HG02678 (cell line): ENCODE results near the gene TMCO6.
A peak's percentile ranks its signal among the peaks of the same experiment; 100 is the strongest.
"Not testable (repeated sequence)": the region's sequence is repeated elsewhere in the genome, so short reads cannot be mapped to it uniquely, and the experiment has no call there.

Source experiments
- ATAC-seq: cut with Tn5 transposase; IDR thresholded peaks from one replicate; pipeline ENCODE4 v1.9.1; 2021; ENCODE audit warnings: mild to moderate bottlenecking, moderate library complexity; ENCODE audit not compliant: unreplicated experiment

TMCO6 gene

DNA sequence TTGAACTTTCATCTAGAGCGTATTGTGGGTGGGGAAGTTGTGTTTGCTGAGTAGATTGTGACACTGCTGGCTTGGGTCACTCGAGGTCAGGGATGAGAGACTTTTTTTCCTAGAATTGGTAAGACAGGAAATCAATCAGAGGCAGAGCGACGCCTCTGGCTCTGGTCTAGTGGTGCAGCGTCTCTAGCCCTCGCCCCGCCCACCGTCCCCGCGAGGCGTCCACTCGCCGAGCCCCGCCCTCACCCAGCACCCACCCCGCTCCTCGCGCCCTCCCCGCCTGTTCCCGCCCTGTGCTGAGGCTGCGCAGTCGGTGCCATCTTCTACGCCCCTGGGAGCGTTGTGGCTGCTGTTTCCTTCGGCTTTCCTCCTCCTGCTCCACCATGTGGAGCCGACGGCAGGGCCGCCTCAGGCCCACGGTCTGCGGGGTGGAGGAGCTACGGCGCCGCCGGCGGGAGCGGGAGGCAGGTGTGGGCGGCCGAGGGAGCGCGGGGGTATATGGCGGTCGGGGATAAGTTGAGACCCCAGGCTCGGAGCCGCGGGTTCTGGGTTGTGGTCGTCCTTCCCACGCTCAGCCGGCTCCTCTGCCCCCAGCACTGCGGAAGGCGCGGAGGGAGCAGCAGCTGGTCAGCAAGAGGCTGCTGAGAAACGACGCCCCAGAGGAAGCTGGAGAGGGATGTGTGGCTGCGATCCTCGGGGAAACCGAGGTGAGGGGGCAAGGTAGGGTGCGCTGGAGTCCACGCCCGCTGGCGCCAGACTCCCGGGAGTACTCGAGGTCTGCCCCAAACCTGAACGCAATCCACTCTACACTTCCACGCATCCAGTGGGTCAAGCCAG is at the start of gene TMCO6:
Gene TMCO6 (plus strand): TSS at position 304 of the 834 bp plus-strand sequence. CDS start 77 bp downstream, at position 381.
- peak; percentile 96 for ATAC-seq

DNA sequence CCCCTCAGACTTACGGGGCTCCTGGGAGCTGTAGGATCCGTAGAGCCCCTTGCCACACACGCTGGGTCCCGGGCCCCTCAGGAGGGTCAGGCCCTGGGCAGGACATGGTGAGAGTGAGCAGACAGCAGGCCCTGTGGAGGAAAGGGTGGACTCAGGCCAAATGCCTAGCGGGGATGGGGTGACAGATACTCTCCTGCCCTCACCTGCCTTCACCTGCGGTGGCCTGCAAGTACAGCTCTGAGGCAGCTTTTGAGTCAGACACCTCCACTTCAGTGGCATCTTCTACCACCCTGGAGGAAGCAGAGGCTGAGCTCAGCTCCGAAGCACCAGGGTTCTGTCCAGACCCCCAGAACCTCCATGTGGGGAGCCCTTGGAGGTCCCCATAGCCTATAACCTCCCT is 48.4 kb upstream of the TMCO6 start:
- ATAC-seq = no peak

DNA sequence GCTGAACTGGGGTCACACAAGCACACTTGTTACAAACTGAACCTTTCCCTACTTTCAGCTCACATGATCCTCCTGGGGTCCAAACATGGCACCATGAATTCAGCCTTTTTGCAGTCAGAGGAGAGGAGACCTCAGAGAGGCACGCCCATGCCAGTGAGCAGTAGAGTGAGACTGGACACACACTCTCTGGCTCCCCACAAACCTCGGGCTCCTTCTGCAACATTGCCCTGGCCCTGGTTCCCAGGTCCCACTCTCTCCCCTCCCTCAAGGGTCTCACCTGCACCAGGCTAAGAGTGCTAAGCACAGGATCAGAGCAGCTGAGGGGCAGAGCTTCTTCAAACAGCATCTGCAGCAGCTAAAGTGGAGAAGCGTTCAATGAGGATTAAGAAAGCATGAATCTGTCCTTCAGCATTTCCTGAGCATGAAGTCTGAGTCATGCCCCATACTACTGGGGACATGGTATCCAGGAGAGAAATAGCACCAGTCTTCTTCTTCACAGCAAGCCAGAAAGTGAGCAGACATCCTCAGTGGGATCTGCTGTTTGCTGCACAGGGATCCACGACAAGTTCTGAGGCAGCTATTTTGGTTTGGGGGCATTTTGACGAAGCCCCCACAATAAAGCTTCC is 47.4 kb upstream of the TMCO6 start:
- no peak for ATAC-seq

DNA sequence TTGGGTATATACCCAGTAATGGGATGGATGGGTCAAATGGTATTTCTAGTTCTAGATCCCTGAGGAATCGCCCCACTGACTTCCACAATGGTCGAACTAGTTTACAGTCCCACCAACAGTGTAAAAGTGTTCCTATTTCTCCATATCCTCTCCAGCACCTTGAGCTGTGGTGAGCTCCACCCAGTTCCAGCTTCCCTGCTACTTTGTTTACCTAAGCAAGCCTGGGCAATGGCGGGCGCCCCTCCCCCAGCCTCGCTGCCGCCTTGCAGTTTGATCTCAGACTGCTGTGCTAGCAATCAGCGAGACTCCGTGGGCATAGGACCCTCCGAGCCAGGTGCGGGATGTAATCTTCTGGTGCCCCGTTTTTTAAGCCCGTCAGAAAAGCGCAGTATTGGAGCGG is 46.2 kb upstream of the TMCO6 start:
- not testable (repeated sequence) for ATAC-seq

DNA sequence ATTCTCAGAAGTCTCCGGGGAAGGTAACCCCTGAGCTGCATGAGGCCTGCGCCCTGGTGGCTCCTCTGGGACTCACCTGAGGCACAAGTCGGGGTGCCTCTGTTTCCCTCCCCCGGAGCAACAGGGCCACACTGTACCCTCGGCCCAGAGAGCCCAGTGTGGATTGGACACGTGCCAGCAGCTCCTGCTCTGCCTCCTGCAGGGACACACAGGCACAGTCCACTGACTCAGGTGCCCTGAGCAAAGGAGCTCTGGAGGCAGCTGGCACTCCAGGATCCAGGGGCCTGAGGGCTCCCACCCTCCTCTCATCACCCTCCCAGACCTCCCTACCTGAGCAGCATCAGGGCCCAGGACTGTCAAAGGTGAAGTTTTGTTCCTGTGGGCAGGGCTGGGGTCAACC is 45.1 kb upstream of the TMCO6 start:
- ATAC-seq = no peak

DNA sequence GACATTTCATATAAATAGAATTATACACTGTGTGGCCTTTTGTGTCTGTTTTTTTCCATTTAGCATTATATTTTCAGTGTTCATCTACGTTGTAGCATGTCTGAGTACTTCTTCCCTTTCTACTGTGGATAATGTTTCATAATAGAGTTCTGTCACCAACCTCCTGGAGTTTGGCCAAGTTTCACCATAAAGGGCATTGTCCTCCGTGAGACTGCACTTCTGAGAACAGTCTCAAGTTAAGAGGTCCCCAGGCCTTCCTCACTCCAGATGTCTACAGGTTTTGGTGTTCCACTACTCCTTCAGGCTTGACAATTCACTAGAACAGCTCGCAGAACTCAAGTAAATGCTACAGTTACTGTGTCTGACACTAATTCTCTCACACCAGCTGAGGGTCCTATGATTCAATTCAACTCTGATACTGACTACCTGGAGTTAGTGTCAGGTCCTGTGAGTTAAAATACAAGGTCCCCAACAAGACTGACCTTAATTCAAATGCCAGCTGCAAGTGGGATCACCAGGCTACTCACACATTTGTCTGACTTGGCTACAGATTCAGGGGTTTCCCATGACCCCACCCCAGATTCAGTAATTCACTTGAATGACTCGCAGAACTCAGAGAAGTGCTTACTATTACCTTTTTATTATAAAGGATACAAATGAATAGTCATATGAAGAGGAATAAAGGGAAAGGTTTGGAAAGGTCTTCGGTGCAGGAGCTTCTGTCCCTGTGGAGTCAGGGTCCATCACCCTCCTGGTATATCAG is 43.5 kb upstream of the TMCO6 start:
- no peak for ATAC-seq

DNA sequence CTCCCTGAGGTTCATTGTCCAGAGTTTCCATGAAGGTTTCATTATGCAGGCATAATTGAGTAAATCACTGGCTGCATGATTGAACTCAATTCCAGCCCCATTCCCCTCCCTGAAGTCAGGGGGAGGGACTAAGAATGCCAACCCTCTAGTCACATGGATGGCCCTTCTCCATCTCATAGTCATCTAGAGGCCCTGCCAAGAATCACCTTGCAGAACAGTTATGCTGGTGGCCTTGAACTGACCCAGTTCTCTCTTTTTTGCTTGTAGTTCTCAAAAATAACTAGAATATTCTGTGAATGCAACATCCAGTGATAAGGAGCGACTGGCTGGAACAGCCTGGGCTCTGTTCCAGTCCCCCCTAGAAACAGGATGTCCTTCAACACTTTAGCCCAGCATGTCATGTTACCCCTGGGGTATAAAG is 42.9 kb upstream of the TMCO6 start:
- ATAC-seq = no peak

DNA sequence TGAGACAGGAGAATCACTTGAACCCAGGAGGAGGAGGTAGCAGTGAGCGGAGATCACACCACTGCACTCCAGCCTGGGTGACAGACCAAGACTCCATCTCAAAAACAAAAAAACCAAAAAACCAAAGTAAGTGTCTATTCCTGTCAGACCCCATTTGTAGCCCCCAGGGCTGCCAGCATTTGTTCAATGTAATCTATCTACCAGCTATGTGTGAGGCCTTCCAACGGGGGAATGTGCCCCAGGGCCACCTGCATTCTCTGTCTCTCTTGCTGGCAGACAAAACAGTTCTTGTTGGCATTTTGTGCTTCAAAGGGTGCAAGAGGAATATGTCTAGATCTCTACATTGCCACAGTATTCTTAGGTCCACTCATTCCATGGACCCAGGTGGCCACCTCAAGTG is 40.4 kb upstream of the TMCO6 start:
- no peak for ATAC-seq

DNA sequence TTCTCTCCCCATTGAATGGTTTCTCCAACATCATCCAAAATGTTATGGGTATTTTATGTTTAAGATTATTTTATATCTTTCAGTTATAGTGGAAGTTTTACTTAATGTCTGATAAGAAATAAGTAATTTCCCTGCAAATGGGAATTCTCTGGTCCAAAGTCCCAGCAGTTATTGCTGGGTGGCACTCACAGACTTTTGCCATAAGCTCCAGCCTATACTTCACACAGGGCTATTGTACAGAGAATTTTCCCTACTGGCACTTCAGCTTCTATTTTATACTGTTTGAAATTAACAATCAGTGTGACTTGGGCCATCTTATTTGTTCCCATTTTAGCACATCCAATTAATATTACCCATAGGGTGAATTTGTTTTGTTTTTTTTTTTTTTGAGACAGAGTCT is 39.2 kb upstream of the TMCO6 start:
- ATAC-seq = no peak

DNA sequence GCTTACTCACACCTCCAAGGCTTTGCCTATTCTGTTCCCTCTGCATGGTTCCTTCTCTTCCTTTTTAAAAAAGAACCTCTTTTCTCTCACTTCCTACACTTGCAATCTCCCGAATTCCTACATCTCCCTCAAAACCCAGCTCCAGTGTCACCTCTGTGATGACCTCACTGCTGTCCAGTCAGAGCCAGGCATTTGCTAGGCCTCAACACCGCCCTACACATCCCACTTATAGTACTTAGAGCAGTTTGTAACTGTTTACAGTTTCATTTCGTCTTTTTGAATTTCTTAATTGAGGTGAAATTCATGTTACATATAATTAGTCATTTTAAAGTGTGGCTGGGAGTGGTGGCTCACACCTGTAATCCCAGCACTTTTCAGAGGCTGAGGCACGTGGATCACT is 37.1 kb upstream of the TMCO6 start:
- no peak for ATAC-seq

DNA sequence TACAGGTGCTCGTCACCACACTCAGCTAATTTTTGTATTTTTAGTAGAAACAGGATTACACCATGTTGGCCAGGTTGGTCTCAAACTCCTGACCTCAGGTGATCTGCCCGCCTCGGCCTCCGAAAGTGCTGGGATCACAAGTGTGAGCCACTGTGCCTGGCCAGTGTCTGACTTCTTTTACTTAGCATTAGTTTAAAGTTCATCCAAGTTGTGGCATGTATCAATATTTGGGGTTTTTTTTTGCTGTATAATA is 35.9 kb upstream of the TMCO6 start:
- not testable (repeated sequence) for ATAC-seq

DNA sequence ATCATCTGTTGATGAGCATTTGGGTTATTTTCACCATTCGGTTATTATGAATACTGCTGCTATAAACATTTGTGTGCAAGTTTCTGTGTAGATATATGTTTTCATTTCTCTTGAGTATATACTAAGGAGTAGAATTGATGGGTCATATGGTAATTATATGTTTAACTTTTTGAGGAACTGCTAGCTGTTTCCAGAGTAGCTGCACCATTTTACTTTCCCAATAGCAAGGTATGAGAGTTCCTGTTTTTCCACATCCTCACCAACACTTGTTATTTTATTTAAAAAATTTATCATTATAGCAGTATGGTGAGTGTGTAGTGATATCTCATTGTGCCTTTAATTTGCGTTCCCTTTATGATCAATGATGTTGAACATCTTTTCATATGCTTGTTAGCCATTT is 35.5 kb upstream of the TMCO6 start:
- ATAC-seq = no peak

DNA sequence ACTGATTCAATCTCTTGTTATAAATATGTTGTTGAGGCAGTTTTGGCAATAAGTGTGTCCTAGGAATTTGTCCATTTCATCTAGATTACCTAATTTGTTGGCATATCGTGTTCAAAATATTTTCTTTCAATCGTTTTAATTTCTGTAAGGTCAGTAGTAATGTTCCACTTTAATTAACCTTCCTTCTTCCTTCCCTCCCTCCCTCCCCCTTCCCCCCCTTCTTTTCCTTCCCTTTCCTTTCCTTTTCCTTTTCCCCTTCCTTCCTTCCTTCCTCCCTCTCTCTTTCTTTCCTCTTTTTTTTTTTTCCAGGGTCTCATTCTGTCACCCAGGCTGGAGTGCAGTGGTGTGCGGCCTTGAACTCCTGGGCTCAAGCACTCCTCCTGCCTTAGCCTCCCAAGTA is 33.4 kb upstream of the TMCO6 start:
- no peak for ATAC-seq

DNA sequence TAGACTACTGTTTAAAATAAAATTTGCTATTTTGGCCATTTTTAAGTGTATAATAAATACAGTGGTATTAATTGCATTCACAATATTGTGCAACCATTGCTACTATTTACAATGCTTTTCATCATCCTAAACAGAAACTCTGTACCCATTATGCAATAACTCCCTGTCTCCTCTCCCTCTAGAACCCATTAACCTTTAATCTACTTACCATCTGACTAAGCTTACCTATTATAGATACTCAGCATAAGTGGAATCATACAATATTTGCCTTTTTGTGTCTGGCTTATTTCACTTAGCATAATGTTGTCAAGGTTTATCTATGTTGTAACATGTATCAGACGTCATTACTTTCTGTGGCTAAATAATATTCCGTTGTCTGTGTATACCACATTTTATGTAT is 32.2 kb upstream of the TMCO6 start:
- no peak for ATAC-seq

DNA sequence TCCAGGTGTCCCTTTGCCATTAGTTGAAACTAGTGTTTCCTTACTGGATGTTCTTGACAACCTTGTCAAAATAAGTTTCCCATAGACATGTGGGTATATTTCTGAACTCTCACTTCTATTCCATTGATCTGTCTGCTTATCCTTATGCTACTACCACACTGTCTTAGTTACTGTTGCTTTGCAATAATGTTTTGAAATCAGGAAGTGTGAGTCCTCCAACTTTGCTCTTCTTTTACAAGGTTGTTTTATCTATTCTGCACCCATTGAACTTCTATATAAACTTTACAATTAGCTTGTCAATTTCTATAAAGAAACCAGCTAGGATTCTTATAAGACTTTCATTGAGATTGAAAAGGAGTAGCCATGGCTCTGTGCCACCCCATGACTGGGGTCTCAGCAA is 30.5 kb upstream of the TMCO6 start:
- ATAC-seq = no peak

DNA sequence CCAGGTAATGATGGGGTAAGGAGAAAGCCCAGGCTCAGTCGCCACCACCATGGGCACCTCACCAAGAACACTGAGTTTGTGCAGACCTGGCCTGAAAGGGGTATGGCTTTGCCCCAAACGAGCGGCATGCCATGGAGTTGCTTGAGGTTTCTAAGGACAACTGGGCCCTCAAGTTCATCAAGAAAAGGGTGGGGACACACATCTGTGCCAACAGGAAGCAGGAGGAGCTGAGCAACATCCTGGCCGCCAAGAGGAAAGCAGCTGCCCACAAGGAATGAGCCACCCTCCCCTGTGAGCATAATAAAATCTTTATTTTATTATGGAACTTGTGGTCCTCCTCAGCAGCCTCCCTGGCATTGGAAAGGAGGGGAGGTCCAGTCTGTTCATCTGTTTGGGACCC is 30.1 kb upstream of the TMCO6 start:
- no peak for ATAC-seq

DNA sequence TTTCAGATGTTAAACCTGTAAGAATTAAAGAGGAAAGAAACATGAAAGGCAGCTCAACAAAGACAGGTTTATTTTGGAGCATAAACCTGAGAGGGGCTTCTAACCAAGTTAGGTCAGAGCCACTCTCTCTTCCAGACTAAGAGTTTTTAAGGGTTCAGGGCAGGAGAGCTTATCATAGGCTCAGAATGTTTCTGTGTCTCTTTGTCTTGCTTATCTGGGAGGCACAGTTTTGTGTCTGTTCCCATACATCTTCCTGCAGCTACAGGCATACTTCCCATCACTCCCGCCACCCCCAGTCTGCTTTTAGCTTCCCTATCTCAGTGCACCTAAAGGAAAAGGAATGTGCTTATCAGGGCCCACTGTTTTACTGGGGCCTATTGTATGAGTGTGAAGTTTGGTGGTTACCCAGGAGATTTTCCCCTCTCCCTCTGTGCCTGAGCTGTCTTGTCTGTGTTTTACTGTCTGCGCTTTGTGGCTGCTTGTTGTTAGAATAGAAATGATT is 28.2 kb upstream of the TMCO6 start:
- ATAC-seq = no peak

DNA sequence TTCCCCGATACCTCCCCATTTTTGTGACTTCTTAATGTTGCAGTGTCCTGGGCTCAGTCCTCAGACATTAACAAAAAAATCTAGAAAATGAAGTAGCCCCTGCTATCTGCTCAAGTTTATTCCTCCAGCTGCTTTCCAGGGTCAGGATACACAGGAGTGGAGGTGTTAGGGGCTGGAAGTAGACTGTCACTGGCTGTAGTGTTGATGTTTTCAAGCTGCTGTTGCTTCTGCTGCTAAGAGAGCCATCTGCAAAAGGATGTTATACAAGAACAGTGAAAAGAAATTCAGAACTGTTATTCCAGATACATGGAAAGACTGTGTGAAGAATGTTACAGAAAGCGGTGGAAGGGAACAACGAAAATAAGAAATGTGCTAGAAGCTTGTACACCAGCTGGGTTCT is 16.9 kb upstream of the TMCO6 start:
- no peak for ATAC-seq

DNA sequence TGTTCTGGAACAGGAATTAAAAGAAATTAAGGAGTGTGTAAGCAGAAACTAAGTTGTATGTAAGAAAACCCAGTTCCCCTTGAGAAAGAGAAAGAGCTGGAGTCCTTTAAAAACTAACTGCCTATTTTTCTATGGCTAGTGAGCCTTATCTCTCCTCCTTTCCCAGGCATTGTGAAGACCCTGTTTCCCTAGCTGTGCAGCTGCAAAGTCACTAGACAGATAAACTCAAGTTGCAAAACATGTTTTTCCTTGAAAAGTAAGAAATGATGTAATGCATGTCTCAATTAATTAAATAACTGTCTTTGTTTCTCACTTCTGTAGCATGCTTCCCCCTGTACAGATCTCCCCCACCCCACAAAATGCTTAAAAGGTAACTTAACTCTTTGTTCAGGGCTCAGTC is 16.2 kb upstream of the TMCO6 start:
- ATAC-seq = not testable (repeated sequence)

DNA sequence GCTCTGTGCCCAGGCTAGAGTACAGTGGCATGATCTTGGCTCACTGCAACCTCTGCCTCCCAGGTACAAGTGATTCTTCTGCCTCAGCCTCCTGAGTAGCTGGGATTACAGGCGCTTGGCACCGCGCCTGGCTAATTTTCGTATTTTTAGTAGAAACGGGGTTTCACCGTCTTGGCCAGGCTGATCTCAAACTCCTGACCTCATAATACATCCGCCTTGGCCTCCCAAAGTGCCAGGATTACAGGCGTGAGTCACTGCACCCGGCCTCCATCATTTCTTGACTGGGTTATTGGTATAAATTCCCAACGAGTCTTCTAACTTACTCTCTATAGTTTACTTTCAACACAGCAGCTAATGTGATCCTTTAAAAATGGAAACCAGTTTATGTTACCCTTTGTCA is 14.4 kb upstream of the TMCO6 start:
- not testable (repeated sequence) for ATAC-seq

DNA sequence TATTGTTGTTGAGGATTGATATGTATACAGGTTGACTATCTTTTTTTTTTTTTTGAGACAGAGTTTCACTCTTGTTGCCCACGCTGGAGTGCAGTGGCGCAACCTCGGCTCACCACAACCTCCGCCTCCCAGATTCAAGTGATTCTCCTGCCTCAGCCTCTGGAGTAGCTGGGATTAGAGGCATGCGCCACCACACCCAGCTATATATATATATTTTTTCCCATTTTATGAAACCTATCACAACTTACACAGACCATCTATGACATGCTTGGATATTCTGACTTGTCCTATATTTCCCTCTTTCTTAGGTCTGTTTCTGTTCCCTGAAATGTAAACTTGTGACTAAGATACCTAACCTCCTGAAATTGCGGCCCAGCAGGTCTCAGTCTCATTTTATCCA is 11.3 kb upstream of the TMCO6 start:
- no peak for ATAC-seq

DNA sequence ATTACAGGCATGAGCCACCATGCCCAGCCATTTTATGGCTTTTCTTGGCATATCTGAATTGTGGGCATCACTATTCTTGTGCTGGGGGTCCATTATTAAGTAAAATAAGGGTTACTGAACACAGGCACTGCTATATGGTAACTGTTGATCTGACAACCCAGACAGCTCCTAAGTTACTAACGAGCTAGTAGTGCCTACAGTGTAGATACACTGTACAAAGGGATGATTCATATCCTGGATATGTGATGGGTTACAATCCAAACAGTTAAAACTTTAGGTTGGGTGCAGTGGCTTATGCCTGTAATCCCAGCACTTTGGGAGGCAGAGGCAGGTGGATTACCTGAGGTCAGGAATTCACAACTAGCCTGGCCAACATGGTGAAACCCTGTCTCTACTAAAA is 10.5 kb upstream of the TMCO6 start:
- ATAC-seq = no peak
